ENCODE results near the gene USO1. TPM values are rescaled to one million over a fixed set of nuclear protein-coding genes. Genes with fewer than 3 reads are reported as not detected.

The USO1 gene
- total and polyA plus RNA-seq, 2 donors (not counting 3 experiments of a cell fraction or from before 2014, with no cell fraction given), result 29.1 to 66.0 TPM

- no peak overlapping the region for H2AFZ ChIP-seq (ENCODE audit: low read depth, low read length)
- H3K9ac ChIP-seq (replicated peaks; ENCODE audit: extremely low read depth, insufficient read depth, low read length), result no peak overlapping the region
- H3K4me3 ChIP-seq (replicated peaks in 1 of 3; ENCODE audit: insufficient read depth in 1 of 3, low read depth in 1 of 3, low read length in 3 of 3), result no peak overlapping the region
- no peaks in the 10 kb centered on the region for H3K4me1 ChIP-seq (ENCODE audit: control insufficient read depth, extremely low read depth, insufficient read depth, low read length)
- H3K9me1 ChIP-seq (replicated peaks; ENCODE audit: control insufficient read depth, extremely low read depth, insufficient read depth, low read length), result peaks cover 2% of the 10 kb centered on the region
- no peak for TF ChIP-seq POLR2A (IDR thresholded peaks at IDR 0.05; ENCODE audit: low read depth, low read length)
- no peak for TF ChIP-seq EZH2 (IDR thresholded peaks at IDR 0.05; ENCODE audit: borderline replicate concordance, low read depth, low read length, severe bottlenecking)
- TF ChIP-seq MYC (IDR thresholded peaks at IDR 0.05; ENCODE audit: low read depth, low read length), result no peak
- ChIA-PET CTCF (no interaction called here), POLR2A (no interaction called here)
- no peaks in the 10 kb centered on the region for H3K27me3 ChIP-seq (ENCODE audit: control insufficient read depth in 2 of 2, insufficient read depth in 2 of 2, low read length in 2 of 2)
- H3K4me2 ChIP-seq (ENCODE audit: insufficient read depth, low read length), result no peak overlapping the region
- H3K36me3 ChIP-seq (ENCODE audit: control insufficient read depth in 2 of 2, extremely low read depth in 1 of 2, insufficient read depth in 2 of 2, low read length in 2 of 2), result peaks cover 0 to 2% of the 10 kb centered on the region in 2 experiments
- dilution Hi-C loops (cut with MboI; ENCODE audit: extremely low pct_ligation_motif_present, low sequenced_read_pairs) (no loop called here), intact Hi-C loops (cut with micrococcal nuclease) (no loop called here)
- no peaks in the 10 kb centered on the region for H3K9me3 ChIP-seq (replicated peaks; ENCODE audit: control insufficient read depth, insufficient read depth, low read length)
- no peaks in the 10 kb centered on the region for H4K20me1 ChIP-seq (replicated peaks; ENCODE audit: control insufficient read depth, extremely low read depth, insufficient read depth, low read length)
- FAIRE-seq, result no peak
- DNase-seq (ENCODE audit: low read depth, low spot score), result no peak
- H3K79me2 ChIP-seq (ENCODE audit: control insufficient read depth, insufficient read depth, low read length), result peaks cover 45% of the 10 kb centered on the region
- BruUV-seq (replicated peaks), result no TSS peak
- H3K27ac ChIP-seq (ENCODE audit: insufficient read depth, low read depth, low read length), result no peak overlapping the region
Measured at GRCh38 chr4:75737398-75737797, 13.0 kb downstream of the USO1 start.

- no peak overlapping the region for H2AFZ ChIP-seq (ENCODE audit: low read depth, low read length)
- CTCF ChIA-PET, result interaction anchor here (1.5 to 1.9 kb wide), 2 partner anchors 16 to 33 kb away, joined by 3 to 10 read pairs; partner anchors contain the start of gene USO1
- BruUV-seq (replicated peaks), result no TSS peak
- no peak overlapping the region for H3K27ac ChIP-seq (ENCODE audit: insufficient read depth, low read depth, low read length)
- no peaks in the 10 kb centered on the region for H3K9me3 ChIP-seq (replicated peaks; ENCODE audit: control insufficient read depth, insufficient read depth, low read length)
- no peaks in the 10 kb centered on the region for H4K20me1 ChIP-seq (replicated peaks; ENCODE audit: control insufficient read depth, extremely low read depth, insufficient read depth, low read length)
- no peak for DNase-seq (ENCODE audit: low read depth, low spot score)
- peaks cover 30% of the 10 kb centered on the region for H3K79me2 ChIP-seq (ENCODE audit: control insufficient read depth, insufficient read depth, low read length)
- peaks cover 2% of the 10 kb centered on the region for H3K9me1 ChIP-seq (replicated peaks; ENCODE audit: control insufficient read depth, extremely low read depth, insufficient read depth, low read length)
- dilution Hi-C loops (cut with MboI; ENCODE audit: extremely low pct_ligation_motif_present, low sequenced_read_pairs), result no loop called here
- no peak overlapping the region for H3K4me3 ChIP-seq (replicated peaks in 1 of 3; ENCODE audit: insufficient read depth in 1 of 3, low read depth in 1 of 3, low read length in 3 of 3)
- H3K4me1 ChIP-seq (ENCODE audit: control insufficient read depth, extremely low read depth, insufficient read depth, low read length), result peaks cover 15% of the 10 kb centered on the region
- H3K4me2 ChIP-seq (ENCODE audit: insufficient read depth, low read length), result no peak overlapping the region
- H3K9ac ChIP-seq (replicated peaks; ENCODE audit: extremely low read depth, insufficient read depth, low read length), result no peak overlapping the region
- FAIRE-seq, result no peak
- POLR2A ChIA-PET, result interaction anchor here (1.9 kb wide), 1 partner anchor 16 kb away, joined by 8 read pairs; the partner anchor contains the start of gene USO1
- H3K36me3 ChIP-seq (ENCODE audit: control insufficient read depth in 2 of 2, extremely low read depth in 1 of 2, insufficient read depth in 2 of 2, low read length in 2 of 2), result no peaks in the 10 kb centered on the region
- intact Hi-C loops (cut with micrococcal nuclease), result no loop called here
- TF ChIP-seq, protein P1, sequence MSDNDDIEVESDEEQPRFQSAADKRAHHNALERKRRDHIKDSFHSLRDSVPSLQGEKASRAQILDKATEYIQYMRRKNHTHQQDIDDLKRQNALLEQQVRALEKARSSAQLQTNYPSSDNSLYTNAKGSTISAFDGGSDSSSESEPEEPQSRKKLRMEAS (IDR thresholded peaks at IDR 0.05; ENCODE audit: insufficient read depth, insufficient read length), result no peak
- no peak for TF ChIP-seq JUN (IDR thresholded peaks at IDR 0.05; ENCODE audit: borderline replicate concordance, insufficient read depth, insufficient read length, low read depth)
- TF ChIP-seq CTCF (IDR thresholded peaks at IDR 0.05; ENCODE audit: extremely low read depth in 1 of 2, insufficient read depth in 1 of 2, low read depth in 1 of 2, low read length in 2 of 2), result no peak
- no peak for TF ChIP-seq POLR2AphosphoS5 (IDR thresholded peaks at IDR 0.05; ENCODE audit: insufficient read depth, low read depth, low read length)
- TF ChIP-seq FOS (IDR thresholded peaks at IDR 0.05; ENCODE audit: borderline replicate concordance, insufficient read depth, low read length), result no peak
- no peak for TF ChIP-seq EZH2 (IDR thresholded peaks at IDR 0.05; ENCODE audit: borderline replicate concordance, low read depth, low read length, severe bottlenecking)
- TF ChIP-seq POLR2A (IDR thresholded peaks at IDR 0.05; ENCODE audit: low read depth, low read length), result no peak
- no peak for TF ChIP-seq GATA2 (IDR thresholded peaks at IDR 0.05; ENCODE audit: insufficient read depth, insufficient read length, low read depth, low read length)
- H3K27me3 ChIP-seq (ENCODE audit: control insufficient read depth in 2 of 2, insufficient read depth in 2 of 2, low read length in 2 of 2), result no peaks in the 10 kb centered on the region
Measured at GRCh38 chr4:75741027-75741426, 16.6 kb downstream of the USO1 start.
